WERI-Rb-1 (cell line): ENCODE data around the gene MAD1L1.

Experiments used
- DNase-seq: peaks from one replicate; pipeline ENCODE4 v3.0.0-alpha.2; 2020
- H3K27ac ChIP-seq: fragments of 250-450 bp; sonication (Bioruptor Pico); 2 replicates; pipeline ENCODE4 v1.5.1; 2020; ENCODE audit warnings: mild to moderate bottlenecking, moderate library complexity
- H3K27me3 ChIP-seq: fragments of 250-450 bp; sonication (Bioruptor Pico); 2 replicates; pipeline ENCODE4 v1.5.1; 2021; ENCODE audit warnings: mild to moderate bottlenecking, low read depth, moderate library complexity; ENCODE audit not compliant: insufficient read depth, severe bottlenecking
- H3K36me3 ChIP-seq: fragments of 250-450 bp; sonication (Bioruptor Pico); 2 replicates; pipeline ENCODE4 v1.5.1; 2020; ENCODE audit warnings: mild to moderate bottlenecking, moderate library complexity
- H3K4me3 ChIP-seq: 2 replicates; pipeline ENCODE4 v1.5.1; 2011; ENCODE audit warnings: low read depth, mild to moderate bottlenecking, control low read depth, low read length
- H3K9me3 ChIP-seq: fragments of 250-450 bp; sonication (Bioruptor Pico); 2 replicates; pipeline ENCODE4 v1.5.1; 2021; ENCODE audit warnings: mild to moderate bottlenecking, moderate library complexity; ENCODE audit not compliant: severe bottlenecking
- TF ChIP-seq, protein P1 (sequence below): IDR thresholded peaks from 2 replicates; pipeline ENCODE4 v1.5.1; 2011; ENCODE audit warnings: low read depth, mild to moderate bottlenecking, control low read depth, inconsistent platforms, low read length

MAD1L1 gene

DNA sequence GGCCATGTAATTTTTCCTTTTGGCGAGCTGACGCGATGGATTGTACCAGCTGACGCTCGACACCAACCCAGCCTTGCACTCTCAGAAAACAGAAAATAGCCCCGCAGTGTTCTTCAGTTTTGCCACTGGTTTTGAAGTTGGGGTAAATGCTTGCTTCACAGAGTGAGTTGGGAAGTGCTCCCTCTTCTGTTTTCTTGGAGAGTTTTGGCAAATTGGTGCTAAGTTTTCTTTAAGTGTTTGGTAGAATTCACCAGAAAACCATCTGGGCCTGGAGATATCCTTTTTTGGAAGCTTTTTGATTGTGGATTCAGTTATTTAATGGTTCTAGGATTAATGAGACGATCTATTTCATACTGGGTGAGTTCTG lies 309.9 kb downstream of the MAD1L1 start:
- no peaks in the 10 kb centered on the region for H3K36me3 ChIP-seq
- no peaks in the 10 kb centered on the region for H3K27me3 ChIP-seq
- no peak overlapping the region for H3K4me3 ChIP-seq
- no peaks in the 10 kb centered on the region for H3K9me3 ChIP-seq
- DNase-seq: no peak
- H3K27ac ChIP-seq: no peak overlapping the region
- TF ChIP-seq, protein P1, sequence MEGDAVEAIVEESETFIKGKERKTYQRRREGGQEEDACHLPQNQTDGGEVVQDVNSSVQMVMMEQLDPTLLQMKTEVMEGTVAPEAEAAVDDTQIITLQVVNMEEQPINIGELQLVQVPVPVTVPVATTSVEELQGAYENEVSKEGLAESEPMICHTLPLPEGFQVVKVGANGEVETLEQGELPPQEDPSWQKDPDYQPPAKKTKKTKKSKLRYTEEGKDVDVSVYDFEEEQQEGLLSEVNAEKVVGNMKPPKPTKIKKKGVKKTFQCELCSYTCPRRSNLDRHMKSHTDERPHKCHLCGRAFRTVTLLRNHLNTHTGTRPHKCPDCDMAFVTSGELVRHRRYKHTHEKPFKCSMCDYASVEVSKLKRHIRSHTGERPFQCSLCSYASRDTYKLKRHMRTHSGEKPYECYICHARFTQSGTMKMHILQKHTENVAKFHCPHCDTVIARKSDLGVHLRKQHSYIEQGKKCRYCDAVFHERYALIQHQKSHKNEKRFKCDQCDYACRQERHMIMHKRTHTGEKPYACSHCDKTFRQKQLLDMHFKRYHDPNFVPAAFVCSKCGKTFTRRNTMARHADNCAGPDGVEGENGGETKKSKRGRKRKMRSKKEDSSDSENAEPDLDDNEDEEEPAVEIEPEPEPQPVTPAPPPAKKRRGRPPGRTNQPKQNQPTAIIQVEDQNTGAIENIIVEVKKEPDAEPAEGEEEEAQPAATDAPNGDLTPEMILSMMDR: no peak

DNA sequence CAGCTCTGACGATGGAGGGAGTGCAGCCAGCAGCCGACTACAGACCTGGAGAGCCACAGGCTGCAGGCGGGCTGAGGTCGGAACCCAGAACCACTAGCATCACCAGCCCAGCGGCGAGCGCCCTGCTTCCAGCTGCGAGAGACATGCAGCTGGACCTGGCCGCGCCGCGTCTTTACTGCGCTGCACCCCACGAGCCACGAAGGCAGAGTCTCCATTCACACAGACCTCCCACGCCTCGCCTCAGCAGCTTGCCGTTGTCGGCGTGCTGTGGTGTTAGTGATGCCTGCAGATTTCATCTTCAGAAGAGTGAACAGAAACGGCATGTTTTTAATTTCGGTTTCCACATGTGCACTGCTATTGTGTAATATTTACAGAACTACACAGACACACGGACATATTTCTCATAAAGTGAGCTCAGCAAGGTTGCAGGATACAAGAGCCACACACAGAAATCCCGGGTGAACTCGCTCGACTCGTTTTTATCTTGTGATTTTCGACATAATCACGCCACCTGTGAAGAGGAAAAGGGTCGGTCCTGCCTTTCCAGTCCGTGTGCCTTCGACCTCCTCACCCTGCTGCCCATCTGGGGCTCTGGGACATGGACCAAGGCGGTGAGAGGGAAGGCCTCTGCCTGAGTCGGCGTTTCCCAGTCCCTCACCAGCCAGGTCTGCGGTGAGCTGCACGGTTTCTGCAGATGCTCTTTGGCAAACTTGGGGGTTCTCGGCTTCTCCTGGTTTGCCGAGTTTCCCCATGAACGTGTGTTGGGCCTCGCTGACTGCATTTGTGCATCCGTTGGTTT lies 310.5 kb downstream of the MAD1L1 start:
- TF ChIP-seq, protein P1: no peak
- no peaks in the 10 kb centered on the region for H3K27me3 ChIP-seq
- no peaks in the 10 kb centered on the region for H3K36me3 ChIP-seq
- no peaks in the 10 kb centered on the region for H3K9me3 ChIP-seq
- H3K4me3 ChIP-seq: no peak overlapping the region
- DNase-seq: no peak
- H3K27ac ChIP-seq: no peak overlapping the region

DNA sequence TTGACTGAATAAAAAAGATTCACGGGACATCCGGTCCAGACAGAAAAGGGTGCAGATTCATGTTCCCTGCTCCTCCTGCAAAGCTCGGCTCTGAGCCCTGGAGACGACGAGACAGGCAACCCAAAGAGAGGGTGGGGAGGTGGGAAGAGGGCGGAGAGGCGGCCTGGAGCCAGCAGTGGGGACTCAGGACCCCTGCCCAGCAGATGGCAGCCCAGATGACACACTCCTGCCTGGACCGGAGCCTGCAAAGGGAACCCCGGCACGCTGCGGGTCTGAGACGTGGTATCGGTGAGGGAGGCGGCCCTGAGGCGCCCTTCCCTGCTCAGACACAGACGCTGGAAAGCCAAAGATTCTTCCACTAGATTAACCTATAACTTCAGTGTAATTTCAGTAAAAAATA lies 311.9 kb downstream of the MAD1L1 start:
- TF ChIP-seq, protein P1: no peak
- H3K36me3 ChIP-seq: no peaks in the 10 kb centered on the region
- H3K4me3 ChIP-seq: no peak overlapping the region
- no peaks in the 10 kb centered on the region for H3K27me3 ChIP-seq
- DNase-seq: no peak
- no peak overlapping the region for H3K27ac ChIP-seq
- no peaks in the 10 kb centered on the region for H3K9me3 ChIP-seq

DNA sequence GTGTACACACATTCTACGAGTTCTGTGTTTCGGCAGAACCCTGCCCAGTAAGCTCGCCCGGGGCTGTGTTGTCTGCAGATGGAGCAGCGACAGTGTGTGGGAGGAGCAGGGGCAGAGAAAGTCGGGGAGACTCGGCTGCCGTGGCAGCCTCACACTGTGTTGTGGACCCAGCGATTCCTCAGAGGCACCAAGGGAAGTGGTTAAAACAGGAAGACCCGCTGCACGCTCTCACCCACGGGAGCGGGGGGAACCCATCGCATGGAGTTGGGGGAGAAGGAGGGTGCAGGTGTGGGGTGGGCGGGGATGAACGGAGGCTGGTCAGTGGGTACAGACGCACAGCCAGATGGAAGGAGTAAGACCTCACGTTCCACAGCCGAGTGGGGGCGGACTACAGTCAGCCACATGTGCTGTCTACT lies 312.5 kb downstream of the MAD1L1 start:
- Histone ChIP-seq H3K9me3 (no peaks in the 10 kb centered on the region), H3K27me3 (no peaks in the 10 kb centered on the region), H3K4me3 (no peak overlapping the region), H3K36me3 (no peaks in the 10 kb centered on the region), H3K27ac (no peak overlapping the region)
- TF ChIP-seq, protein P1: no peak
- DNase-seq: no peak

DNA sequence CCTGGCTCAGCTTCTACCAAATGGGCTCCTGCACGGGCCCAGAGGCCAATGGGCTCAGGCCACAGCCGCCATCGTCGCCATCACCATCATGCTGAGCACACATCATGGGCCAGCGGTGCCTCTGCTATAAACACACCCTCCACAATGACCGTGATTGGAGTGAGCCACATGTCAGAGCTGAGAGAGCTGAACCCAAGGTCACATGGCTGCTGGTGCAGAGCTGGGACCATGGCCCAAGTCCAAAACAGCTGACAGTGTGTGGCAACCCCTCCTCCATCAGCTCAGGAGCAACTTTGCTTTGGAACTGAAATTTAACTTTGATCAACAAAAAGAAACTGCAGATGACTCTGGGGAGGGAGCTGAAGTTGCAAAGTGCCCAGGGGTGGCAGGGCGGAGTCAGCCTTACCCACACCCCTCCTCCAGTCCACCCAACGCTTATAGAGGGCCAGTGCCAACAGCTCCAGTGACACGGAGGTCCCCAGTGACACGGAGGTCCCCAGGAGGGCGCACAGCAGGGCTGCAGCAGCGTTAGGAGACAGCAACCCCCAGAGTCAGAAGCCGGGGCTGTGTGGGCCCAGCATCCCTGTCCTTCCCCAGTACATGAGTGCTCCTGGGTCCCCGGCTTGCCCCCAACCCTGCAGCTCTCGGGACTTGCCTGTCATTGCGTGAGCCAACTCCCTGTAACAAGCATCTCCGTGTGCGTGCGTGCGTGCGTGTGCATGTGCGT lies 313.0 kb downstream of the MAD1L1 start:
- Histone ChIP-seq H3K27me3 (no peaks in the 10 kb centered on the region), H3K27ac (no peak overlapping the region), H3K9me3 (no peaks in the 10 kb centered on the region), H3K36me3 (no peaks in the 10 kb centered on the region), H3K4me3 (no peak overlapping the region)
- TF ChIP-seq, protein P1: no peak
- no peak for DNase-seq
